Measurements from ENCODE around the gene ENOX1.

GRCh38 chr13:43316281-43316680 lies 470.5 kb downstream of the ENOX1 start:
- TF ChIP-seq CTCF (IDR thresholded peaks at IDR 0.05; ENCODE audit: low read length), result no peak
- no peak for TF ChIP-seq EZH2 (IDR thresholded peaks at IDR 0.05; ENCODE audit: borderline replicate concordance, low read length)

All from OCI-LY1 (cell line).